Right renal pelvis (tissue), 4 donors: ENCODE measurements around the gene PRRT2. TPM values are rescaled to one million over a fixed set of nuclear protein-coding genes. Genes with fewer than 3 reads are reported as not detected.
"Not testable (repeated sequence)": the region's sequence is repeated elsewhere in the genome, so short reads cannot be mapped to it uniquely, and the experiment has no call there.

ENCODE experiments used
- DNase-seq, 4 donors: peaks; one replicate each; pipeline ENCODE4 v3.0.0-alpha.2; 2013; ENCODE audit warnings: low read depth in 4 of 4, low spot score in 3 of 4, missing footprints in 1 of 4
- polyA plus RNA-seq, 4 donors: library from polyadenylated mRNA; unstranded; fragments of 120-200 nt; gene quantifications; one replicate each; pipeline ENCODE4 v1.2.1, GENCODE V29; 2013; ENCODE audit not compliant: insufficient read length in 4 of 4

Gene PRRT2
- polyA plus RNA-seq, 4 donors, result 14.7 to 21.0 (median 17.1) TPM

GRCh38 chr16:29790183-29790948 lies 21.6 kb upstream of the PRRT2 start, which contains the start of gene KIF22:
KIF22 (plus strand) TSS chr16:29790751; CDS start chr16:29790760, 9 bp downstream.
- peak; percentile 97 to 99 (median 98) for DNase-seq

DNA sequence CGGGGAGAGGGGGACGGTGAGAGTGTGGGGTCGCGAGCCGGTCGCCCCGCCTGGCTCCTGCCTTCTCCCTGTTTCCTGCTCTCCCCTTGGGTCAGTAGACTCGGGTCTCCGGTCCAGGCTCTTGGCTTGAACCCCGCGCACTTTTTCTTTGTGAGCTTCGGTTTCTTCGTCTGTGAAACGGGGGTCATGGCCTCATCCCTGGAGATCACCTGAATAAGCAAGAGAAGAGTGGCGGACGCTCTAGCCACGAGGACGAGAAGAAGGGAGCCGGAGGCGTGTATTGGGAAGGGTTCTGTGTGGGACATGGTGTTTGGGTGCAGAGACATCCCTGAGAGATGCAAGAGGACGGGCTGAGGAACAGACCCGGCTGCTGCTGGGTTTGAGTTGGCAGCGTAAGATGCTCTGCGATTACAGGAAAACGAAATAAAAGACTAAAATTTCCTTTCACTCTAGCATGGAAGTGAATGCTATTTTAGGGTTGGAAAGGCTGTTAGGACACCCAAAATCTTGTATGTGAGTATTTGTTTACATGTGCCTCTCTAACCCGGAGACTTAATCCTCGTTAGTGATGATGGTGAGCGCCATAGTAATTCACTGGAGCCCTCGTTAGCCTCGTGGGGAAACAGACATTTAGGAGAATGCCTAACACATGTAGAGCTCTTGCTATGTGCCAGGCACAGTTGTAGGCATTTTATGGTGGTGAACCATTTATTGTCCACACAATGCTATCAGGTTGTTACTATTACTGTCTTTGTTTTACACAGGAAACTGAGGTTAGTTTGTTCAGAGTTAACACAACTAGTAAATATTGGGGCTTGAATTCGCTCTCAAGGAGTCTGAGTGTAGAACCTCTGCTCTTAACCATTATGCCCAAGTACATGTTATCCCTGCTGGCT lies 20.8 kb upstream of the PRRT2 start:
- no peak for DNase-seq

- DNase-seq, result no peak
Observed at GRCh38 chr16:29791845-29792807, 19.9 kb upstream of the PRRT2 start.

- not testable (repeated sequence) for DNase-seq
Observed at GRCh38 chr16:29793153-29793552, 18.8 kb upstream of the PRRT2 start.

- no peak for DNase-seq
Observed at GRCh38 chr16:29794231-29794710, 17.7 kb upstream of the PRRT2 start.

- no peak for DNase-seq
Observed at GRCh38 chr16:29802416-29802935, 9.5 kb upstream of the PRRT2 start.

- no peak for DNase-seq
Observed at GRCh38 chr16:29804020-29804419, 8.0 kb upstream of the PRRT2 start.

DNA sequence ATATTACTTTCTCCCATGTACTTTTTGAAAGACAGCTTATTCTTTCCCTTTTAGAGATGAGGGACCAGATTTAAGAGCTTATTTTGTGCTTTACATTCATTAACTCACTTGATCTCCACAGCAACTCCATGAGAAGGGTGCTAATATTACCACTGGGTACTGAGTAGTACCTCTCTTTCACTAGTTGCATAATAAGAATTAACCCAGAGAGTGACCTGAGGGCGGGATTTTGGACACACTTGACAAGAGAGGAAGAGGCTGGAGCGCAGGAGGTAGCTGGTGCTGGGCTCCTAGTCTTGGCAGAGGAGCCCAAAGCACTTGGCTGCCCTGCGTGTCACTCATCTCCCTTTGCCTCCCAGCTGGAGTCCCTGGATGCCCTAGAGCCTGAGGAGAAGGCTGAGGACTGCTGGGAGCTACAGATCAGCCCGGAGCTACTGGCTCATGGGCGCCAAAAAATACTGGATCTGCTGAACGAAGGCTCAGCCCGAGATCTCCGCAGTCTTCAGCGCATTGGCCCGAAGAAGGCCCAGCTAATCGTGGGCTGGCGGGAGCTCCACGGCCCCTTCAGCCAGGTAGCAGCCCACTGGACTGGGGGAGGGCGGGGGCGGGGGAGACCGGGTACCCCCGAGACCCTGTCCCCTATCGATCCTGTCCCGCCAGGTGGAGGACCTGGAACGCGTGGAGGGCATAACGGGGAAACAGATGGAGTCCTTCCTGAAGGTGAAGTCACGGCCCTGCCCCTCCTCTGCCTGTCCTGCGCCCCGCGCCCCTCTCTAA lies 7.3 kb upstream of the PRRT2 start:
- DNase-seq, result no peak

- DNase-seq, result peak; percentile 92 to 96 (median 93)
Observed at GRCh38 chr16:29805232-29806098, 6.5 kb upstream of the PRRT2 start.

- no peak for DNase-seq
Observed at GRCh38 chr16:29806099-29806579, 5.9 kb upstream of the PRRT2 start, which contains the start of gene MAZ. MAZ (plus strand) TSS chr16:29806529; CDS start chr16:29806702, 173 bp downstream.

- DNase-seq, result no peak
Observed at GRCh38 chr16:29806641-29807425, 5.2 kb upstream of the PRRT2 start.

- peak in 3 of 4 donors; percentile 76 to 83 (median 79) for DNase-seq
Observed at GRCh38 chr16:29807426-29808218, 4.4 kb upstream of the PRRT2 start.

DNA sequence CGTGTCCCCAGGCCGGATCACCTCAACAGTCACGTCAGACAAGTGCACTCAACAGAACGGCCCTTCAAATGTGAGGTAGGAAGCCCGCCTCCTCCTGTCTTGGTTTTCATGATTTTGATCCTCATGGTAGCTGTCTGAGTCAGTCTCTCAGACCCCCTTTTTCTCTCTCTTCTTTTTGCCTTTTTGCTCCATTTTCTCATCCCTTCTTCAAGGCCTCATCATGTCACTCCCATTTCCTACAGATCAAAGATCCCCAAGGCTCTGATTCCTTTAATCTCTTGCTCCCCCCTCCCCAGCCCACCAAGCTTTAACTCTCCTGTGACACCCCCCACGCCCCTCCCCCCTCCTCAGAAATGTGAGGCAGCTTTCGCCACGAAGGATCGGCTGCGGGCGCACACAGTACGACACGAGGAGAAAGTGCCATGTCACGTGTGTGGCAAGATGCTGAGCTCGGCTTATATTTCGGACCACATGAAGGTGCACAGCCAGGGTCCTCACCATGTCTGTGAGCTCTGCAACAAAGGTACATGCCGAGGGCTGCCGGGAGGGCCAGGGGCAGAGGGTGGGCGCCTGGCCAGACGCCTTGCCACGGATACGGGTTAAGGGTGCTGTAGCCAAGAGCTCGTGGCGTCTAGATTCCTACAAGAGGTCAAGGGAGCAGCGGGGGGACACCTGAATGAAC lies 3.6 kb upstream of the PRRT2 start:
- DNase-seq, result no peak

- no peak for DNase-seq
Observed at GRCh38 chr16:29809031-29809747, 2.8 kb upstream of the PRRT2 start.
